COR-L47 (cell line): Measurements from ENCODE around the gene GNG11.
"Not testable (repeated sequence)": the region's sequence is repeated elsewhere in the genome, so short reads cannot be mapped to it uniquely, and the experiment has no call there.

ENCODE experiments used
- DNase-seq: peaks from one replicate; lab custom pipeline; 2025; lab: John Stamatoyannopoulos, UW

Gene GNG11

DNA sequence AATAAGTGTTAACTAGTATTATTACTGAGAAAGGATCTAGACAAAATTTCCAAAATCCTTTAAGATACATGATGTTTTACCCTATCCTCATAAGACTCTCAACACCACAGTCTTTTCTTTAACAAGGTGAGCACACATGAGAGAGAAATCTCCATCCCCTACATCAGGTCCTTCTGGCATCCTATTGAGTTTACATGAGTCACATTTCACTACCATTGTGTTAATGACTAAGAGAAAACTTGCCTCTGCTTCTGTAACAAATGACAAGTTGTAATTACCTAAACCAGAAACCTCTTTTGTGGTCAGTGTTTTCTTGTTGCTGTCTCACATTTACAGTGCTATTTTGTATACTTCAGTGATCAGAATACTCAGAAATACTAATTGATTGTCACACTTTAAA lies 9.9 kb upstream of the GNG11 start:
- not testable (repeated sequence) for DNase-seq

DNA sequence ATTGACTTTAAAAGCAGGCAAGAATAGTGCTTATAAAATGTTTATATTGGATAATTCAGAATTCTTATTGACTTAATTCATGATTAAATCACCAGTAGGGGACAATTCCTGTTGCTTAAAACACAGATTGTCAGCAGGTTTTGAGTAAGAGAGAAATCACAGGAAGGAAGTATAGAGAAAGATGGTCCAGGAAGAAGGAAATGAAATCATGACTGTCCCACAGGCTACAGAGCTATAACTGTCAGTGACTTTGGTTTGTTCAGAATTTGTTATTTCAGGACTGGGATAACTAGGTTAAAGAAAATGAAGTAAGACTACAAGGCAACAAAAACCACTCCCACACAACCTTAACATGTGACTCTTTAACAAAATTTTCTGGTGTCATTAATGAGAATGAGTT lies 8.3 kb upstream of the GNG11 start:
- no peak for DNase-seq

DNA sequence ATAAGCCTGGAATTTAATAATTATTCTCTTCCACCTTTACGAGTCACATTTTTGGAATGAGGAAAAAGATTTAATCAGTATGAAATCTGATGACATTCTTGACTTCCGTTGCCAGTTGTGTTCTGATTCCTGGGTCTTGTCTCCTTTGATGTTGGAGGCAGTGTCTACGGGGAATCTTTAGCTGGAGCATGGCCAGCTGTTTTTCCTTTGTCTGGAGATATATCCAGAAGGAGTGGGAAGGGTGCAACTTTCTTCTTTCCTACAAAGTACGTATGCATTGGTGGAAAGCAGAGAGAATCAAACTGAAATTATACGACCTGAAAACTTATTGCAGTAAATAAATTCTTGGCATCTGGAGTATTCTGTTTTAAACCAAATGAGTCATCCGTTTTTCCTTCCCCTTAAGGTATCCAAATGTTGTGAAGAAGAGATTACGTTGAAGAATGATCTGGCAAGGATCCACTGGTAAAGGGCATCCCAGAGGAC lies 6.9 kb upstream of the GNG11 start:
- DNase-seq: no peak

DNA sequence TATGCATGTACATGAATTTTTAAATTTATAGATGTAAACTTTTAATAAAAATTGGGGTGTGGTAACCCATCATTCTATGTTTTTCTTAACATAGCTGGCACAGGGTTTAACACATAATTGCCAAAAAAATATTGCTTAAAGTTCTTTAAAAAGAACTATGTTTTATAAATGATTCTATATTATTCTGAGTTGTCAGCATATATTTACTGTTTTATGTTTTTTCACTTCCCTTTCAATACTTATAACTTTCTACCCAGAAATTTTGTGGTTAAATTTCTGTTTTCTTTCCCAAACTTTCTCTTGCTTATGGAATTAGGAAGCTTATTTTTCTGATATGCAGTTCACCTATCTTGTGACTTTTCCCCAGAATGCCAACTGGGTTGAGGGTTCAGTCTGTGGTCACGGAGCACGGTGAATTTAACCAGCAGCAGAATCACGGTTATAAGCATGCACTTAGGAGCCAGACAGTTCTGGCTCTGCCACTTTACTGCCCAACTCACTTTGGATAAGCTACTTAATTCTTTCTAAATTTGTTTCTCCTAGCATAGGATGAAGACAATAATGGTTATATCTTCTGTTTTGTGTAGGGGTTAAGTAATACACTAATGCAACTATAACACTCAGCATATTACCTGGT lies 6.2 kb upstream of the GNG11 start:
- DNase-seq: not testable (repeated sequence)

DNA sequence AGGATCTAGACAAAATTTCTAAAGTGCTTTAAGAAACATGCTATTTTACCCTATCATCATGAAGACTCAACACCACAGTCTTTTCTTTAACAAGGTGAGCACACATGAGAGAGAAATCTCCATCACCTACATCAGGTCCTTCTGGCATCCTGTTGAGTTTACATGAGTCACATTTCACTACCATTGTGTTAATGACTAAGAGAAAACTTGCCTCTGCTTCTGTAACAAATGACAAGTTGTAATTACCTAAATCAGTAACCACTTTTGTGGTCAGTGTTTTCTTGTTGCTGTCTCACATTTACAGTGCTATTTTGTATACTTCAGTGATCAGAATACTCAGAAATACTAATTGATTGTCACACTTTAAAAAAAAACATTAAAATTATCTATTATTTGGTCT lies 5.6 kb upstream of the GNG11 start:
- DNase-seq: not testable (repeated sequence)

DNA sequence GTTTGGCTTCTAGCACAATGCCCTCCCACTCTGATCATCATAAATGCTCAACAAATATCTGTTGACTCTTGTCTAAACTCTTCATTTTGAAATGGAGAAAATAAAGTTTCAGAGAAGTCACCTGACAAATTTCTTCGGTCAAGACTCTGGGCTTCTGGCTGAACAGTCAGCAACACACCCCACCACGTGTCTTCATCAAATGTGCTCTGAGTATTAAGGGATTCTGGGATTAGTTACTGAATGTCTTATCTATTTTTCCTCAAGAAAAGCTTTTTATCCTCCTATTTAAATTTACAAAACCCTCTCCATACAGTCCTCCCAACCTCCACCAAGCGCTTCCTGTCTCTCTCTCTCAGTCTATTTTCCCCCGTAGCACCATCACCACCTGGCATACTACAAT lies 5.2 kb upstream of the GNG11 start:
- not testable (repeated sequence) for DNase-seq

DNA sequence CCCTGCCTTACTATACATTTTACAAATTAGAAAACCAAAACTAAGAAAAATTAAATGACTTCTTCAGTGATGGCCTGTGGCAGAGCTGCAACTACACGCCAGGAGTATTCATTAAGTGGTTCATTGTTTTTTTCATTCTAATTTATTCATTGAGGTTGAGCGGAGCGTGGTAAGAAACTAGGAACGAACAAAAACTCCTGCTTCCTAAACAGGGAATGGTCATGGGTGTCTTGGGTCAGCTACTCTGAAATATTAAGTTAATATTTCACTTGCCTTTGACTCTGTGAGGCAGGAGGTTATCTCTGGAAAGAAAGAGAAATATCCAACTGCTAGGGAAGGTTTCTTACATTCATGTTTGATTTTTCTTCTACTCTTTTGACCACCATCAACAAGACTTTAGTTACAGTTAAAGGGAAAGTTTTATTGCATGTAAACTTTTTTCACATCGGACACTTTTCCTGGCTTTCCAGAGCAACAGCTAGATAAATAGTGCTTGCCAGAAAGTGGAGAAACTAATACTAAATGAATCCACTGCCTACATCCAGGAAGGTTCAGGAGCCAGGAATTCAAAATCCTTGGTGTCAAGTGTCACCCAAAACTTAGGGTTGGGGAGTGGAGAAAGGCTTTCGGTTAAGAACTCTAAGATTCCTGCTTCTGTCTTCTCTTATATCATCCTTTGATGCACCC lies 896 bp upstream of the GNG11 start:
- no peak for DNase-seq

DNA sequence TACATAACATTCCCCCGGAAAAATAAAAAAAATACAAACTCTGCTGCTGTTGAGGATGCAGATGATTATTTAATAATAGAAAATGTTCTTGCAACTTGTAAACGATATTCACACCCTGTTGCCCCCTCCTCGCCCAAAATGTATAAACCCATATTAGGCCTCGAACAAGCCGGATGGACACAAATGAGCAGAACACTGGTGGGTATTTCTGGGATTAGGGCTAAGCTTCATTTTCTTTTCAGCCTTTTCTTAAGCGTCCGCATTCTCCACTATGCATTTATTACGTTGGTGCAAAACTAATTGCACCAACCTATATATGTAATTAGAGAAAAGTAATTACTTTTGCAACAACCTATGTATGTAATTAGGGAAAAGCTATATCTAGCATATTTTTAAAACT lies 349 bp upstream of the GNG11 start:
- DNase-seq: no peak

DNA sequence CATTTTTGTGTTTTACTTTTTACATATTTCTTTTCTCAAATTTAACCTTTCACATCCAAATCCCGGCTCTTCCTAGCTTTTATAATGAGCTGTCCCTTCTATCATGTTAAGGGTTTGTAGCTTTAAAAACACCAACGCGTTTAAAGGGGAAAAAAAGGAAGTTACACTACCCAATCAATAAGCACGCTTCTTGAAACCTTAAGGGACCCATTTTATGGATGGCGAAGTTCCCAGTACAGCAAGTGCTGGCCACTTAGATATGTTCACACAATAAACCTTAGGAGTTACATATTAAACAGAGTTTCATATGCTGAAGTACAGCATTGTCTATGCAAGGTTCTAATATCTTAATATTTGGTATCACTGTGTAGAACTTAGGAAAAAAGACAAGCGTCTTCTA lies 1.8 kb downstream of the GNG11 start:
- no peak for DNase-seq

DNA sequence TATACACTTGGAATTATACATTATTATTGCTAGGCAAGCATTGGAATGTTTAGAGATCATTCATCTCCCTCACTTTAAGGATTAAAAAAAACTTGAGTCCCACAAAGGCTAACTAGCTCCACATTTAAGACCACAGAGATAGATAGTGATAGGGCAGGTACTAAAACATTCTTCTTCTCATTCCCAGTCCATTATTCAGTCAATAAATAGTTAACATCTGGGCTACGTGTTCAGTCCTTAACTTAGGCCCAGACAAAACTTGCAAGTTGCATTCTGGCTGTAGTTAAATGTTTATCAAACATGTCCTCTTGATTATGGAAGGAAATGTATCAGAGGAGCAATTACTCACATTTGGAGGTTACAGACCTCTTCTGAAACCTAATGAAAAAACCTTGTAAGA lies 2.4 kb downstream of the GNG11 start:
- DNase-seq: no peak

DNA sequence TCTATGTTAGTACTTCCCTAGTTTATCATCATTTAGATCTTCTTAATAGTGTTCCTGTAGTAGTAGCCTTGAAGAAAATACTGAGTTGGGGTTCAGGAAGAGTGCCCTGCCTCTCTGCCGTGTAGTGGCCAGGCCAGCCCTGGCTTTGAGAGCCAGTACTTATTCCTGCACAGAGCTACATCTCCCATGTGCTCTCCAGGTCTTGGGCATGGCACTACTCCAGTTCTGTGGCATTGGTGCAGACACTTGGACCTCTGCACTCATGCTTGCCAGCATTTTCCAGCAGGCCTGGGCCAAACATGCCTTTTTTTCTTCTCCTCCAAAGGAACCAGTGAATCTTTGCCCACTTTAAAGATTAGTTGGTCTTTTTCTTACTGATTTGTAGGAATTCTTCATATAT lies 5.3 kb downstream of the GNG11 start:
- DNase-seq: no peak

DNA sequence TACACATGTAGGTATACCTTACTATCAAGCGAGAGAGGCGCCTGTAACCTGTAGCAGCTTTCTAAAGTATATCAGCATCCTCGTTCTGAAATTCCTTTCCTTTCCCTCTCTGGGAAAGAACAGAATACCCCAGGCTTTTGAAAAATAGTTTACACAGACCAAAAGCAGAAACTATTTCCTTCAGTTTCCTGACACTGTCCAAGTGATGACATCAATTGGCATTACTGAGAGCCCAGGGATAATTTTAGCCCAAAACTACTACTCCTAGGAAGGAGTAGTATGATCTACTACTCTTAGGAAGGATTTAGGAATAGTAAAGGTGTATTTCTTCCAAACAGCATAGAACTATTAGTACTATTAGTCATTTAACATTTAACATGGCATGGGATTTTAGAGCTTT lies 6.0 kb downstream of the GNG11 start:
- DNase-seq: no peak

DNA sequence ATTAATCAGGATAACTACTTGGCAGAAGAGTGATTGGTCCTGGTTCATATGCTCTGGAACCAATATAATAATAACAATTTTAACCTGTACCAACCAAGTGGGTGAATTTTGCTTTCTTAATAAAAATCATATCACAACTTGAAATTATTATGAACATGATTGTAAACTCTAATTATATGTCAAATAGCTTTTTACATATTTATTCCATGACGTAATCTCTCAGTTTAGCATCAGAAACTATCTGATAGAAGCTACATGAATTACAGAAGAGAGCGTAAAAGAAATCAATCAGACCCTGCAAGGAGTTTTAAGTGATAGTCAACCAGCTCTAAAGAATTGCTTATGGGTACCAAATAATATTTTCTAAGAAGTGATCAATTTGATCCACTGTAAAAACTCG lies 10.1 kb downstream of the GNG11 start:
- DNase-seq: no peak

DNA sequence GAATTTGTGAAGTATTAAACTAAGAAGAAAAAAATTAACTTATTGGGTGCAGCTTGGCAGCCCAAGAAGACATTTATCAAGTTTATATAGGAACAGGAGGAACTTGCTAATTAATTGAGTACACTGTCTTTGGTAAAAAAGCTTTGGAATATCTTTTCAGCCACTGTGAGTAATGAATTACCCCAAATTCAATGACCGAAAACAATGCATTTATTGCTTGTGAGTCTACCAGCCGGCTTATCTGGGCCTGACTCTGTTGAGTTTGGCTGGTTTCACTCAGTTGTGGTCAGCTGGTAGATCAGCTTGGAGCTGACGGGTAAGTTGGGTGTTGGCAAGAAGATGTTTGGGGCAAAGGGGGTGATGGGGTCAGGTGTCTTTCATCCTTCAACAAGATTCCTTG lies 11.6 kb downstream of the GNG11 start:
- DNase-seq: no peak

DNA sequence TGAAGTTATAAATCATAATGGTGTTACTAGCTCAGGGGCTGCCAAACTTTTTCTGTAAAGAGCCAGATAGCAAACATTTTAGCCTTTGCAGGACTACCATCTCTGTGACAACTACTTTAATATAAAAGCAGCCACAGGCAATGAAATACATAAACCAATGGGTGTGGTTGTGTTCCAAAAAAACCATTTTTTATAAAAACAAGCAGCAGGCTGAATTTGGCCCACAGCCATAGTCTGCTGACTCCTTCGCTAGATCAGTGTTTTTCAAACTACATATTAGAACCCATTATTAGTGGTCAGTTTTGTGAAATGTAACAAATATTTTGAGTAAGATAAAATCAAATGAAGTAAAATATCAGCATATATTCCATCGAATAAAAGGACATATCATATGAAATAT lies 13.6 kb downstream of the GNG11 start:
- DNase-seq: no peak

DNA sequence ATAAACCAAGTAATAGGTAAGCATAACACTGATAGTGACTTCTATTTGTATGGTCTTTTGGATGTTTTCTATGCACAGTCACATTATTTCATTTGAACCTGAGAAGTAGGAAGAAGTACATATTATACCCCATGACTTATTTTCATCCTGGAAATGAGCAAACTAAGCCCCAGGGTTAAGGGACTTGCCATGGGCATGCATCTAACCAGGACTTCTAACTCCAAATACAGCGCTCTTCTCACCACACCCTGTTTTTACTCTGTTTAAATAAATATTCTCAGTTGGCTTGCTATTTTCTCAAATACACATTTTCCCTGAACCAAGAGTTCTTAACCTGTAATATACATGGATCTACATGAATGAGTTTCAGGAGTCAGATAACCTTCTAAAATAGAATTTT lies 16.3 kb downstream of the GNG11 start:
- no peak for DNase-seq

DNA sequence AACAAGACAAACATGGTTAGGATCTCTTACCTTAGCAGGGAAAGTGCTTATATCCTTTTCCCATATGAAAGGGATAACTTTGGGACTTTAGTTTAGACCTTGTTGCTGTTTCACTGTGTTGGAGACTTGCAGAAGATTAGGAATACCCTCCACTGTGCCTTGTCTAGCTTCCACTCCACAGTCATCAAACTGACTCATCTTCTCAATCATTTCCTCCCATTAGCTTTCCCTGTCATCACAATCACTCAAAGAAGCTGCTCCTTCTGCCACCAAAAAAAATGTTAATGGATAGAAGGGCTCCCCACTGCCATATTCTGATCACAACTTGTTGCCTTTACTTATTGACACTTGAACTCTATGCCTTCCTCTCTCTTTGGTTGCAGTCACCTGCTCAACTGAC lies 16.8 kb downstream of the GNG11 start:
- no peak for DNase-seq

DNA sequence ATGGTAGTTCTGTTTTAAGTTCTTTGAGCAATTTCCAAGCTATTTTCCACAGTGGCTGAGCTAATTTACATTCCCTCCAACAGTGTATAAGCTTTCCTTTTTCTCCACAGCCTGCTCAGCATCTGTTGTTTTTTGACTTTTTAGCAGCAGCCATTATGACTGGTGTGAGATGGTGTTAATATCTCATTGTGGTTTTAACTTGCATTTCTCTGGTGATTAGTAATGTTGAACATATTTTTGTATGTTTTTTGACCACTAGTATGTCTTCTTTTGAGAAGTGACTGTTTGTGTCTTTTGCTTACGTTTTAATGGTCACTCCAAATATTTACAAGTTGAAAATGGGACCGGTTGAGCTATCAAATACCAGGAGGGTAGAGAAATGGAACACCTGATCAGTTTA lies 20.4 kb downstream of the GNG11 start:
- DNase-seq: no peak

DNA sequence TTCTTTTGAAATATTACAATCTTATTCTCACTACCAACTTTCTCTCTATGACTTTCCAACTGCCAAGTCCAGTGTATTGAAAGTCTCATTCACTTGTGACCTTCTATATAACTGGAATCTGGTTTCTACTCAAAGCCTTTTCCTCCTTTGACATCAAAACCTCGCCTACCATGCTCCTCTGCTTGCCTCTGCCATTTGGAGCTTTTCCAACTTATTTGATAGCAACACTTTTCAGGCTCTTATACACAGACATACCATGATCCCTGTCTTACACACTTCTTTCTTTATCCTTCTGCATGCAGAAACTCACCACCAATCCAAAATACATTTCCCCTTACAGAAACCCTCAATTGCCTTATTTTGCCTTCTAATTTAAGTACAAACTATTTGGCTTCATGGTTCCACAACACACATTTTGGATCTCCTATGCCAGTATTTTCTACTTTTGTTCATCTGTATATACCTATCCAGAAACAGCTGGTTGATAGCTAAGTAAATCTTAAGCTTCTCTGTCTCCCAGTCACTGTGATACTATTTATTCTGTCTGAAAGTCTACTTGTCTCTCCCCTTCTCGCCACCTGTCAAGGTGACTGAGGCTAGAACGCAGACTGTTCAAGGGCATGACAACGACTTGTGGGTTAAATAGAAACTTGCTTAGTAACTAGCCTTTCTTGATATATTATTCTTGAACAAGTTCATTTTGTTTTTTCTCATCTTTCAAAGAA lies 22.4 kb downstream of the GNG11 start:
- DNase-seq: no peak

DNA sequence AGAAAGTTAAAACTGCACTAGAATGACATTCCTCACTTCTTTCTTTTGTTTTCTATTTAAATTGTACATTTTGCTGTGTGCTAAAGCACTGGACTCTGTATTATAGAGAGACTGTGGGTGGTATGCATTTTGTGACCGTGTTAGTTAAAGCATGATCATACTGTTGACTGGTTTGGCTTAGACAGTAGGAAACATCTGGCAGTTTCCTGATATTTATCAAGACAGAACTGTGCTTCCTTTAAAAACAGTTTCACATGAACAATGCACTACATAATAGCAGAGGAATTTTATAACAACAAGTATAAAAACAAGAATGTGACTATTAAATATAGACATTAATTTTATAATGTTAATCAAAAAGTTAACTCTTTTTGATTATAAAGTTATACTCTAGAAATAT lies 23.1 kb downstream of the GNG11 start:
- DNase-seq: no peak

DNA sequence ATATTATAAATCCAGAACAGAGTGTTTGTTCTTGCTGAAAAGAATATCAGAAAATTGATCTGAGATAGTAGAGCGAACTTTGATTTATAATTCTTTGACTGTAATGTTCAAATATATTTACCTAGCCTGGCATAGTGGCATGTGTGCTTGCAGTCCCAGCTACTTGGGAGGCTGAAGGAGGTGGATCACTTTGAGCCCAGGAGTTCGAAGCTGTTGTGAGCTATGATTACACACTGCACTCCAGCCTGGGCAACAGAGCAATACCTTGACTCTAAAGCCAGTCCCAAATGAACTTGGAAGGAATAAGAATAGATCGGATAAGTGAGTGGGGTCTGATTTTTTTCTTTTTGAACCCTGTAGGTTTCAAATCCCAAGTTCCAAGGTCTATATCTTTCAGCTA lies 23.5 kb downstream of the GNG11 start:
- no peak for DNase-seq

DNA sequence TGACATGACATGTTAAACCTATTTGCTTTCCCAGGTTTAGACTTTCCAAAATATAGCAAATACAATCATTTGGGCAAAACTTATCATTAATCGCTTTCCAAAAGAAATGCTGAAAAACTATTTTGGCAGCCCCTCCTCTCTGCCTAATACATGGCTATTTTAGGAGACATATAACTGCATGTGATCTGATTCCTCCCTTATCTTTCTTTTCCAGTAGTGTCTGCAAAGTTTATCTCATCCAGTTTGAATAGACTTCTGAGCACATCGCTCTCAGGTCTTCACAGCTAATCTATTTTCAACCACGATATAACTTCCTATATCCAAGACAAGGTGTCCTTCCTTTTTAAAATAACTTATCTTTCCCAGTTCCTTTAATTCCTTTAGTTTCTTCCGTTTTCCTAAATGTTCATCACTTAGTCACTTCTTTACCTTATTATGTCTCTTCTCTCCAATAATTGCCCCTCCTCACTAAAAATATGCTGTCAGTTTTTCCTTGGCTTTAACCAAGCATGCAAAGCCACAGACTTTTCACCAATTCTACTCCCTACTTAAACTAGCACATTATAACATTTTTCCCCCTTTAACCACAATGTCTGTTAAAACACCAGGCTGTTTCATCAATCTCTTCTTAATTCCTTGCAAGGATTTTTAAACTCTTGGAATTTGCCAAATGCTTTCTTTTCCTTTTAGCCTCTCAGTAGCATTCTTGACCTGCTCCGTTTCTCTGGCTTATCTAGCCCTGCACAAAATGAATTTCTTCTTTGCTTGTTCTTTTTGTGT lies 24.4 kb downstream of the GNG11 start:
- DNase-seq: no peak

DNA sequence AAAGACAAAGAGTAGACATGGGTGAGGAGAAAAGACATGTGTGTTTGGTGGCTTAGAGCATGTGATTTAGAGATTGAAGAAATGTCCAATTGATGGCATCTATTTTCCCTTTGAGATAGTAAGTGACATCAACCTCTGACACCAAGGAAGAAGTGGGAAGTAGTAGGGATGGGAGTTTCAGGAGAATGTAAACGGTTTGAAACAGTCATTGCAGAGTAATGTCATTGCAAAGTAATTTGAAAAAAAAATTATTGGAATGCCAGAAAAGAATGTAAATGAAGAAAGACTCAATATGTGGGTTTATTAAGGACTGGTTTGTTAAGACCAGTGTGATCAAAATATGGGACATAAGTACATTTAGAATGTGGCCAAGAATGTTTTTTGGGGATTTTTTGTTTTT lies 26.6 kb downstream of the GNG11 start:
- DNase-seq: no peak
